GM18526 (cell line): ENCODE results near the gene RAB39A.

Experiments
- POLR2A ChIP-seq: IDR thresholded peaks from 3 replicates; pipeline ENCODE4 v1.6.1; 2011; ENCODE audit not compliant: insufficient read length; ENCODE audit errors: extremely low read depth

The RAB39A gene

GRCh38 chr11:107956543-107956942, 28.3 kb downstream of the RAB39A start:
- TF ChIP-seq POLR2A, result no peak

- no peak for TF ChIP-seq POLR2A
Measured at GRCh38 chr11:107957109-107957588, 28.9 kb downstream of the RAB39A start.

GRCh38 chr11:107961480-107961879, 33.2 kb downstream of the RAB39A start:
- no peak for TF ChIP-seq POLR2A

- TF ChIP-seq POLR2A, result no peak
Measured at GRCh38 chr11:107962181-107962580, 33.9 kb downstream of the RAB39A start.

- no peak for TF ChIP-seq POLR2A
Measured at GRCh38 chr11:107963091-107963490, 34.8 kb downstream of the RAB39A start.

- no peak for TF ChIP-seq POLR2A
Measured at GRCh38 chr11:107969219-107969618, 41.0 kb downstream of the RAB39A start.

- no peak for TF ChIP-seq POLR2A
Measured at GRCh38 chr11:107970049-107970448, 41.8 kb downstream of the RAB39A start.

- TF ChIP-seq POLR2A, result no peak
Measured at GRCh38 chr11:107973641-107974040, 45.4 kb downstream of the RAB39A start.

- TF ChIP-seq POLR2A, result no peak
Measured at GRCh38 chr11:107988397-107989158, 60.3 kb downstream of the RAB39A start.

- no peak for TF ChIP-seq POLR2A
Measured at GRCh38 chr11:107991868-107992414, 63.7 kb downstream of the RAB39A start.

- no peak for TF ChIP-seq POLR2A
Measured at GRCh38 chr11:107996006-107996776, 67.9 kb downstream of the RAB39A start.

- TF ChIP-seq POLR2A, result no peak
Measured at GRCh38 chr11:107998761-107999160, 70.5 kb downstream of the RAB39A start.

GRCh38 chr11:107999759-108000455, 71.7 kb downstream of the RAB39A start:
- TF ChIP-seq POLR2A, result no peak

GRCh38 chr11:108002476-108002875, 74.2 kb downstream of the RAB39A start:
- no peak for TF ChIP-seq POLR2A

- TF ChIP-seq POLR2A, result no peak
Measured at GRCh38 chr11:108003623-108004022, 75.4 kb downstream of the RAB39A start.

GRCh38 chr11:108007819-108008218, 79.6 kb downstream of the RAB39A start:
- no peak for TF ChIP-seq POLR2A
